HEK293 (cell line): Measurements from ENCODE around the gene MAT2A.
A peak's percentile ranks its signal among the peaks of the same experiment; 100 is the strongest.

Source experiments
- BCL6B ChIP-seq: fragments of 450-650 bp; formaldehyde crosslinking; IDR thresholded peaks from 2 replicates; pipeline ENCODE4 v1.5.1; 2017; ENCODE audit warnings: missing biosample characterization, missing genetic modification characterization
- INSM2 ChIP-seq: fragments of 450-650 bp; formaldehyde crosslinking; IDR thresholded peaks from 2 replicates; pipeline ENCODE4 v1.5.1; 2016; ENCODE audit warnings: missing biosample characterization, missing genetic modification characterization
- KLF7 ChIP-seq: fragments of 450-650 bp; formaldehyde crosslinking; IDR thresholded peaks from 2 replicates; pipeline ENCODE4 v1.5.1; 2016; ENCODE audit warnings: missing biosample characterization, missing genetic modification characterization, borderline replicate concordance
- MEIS1 ChIP-seq: sonication (generic); formaldehyde crosslinking; IDR thresholded peaks from 2 replicates; pipeline ENCODE4 v1.8.1; 2022; ENCODE audit warnings: missing genetic modification reagents, mild to moderate bottlenecking, borderline replicate concordance
- SALL2 ChIP-seq: fragments of 450-650 bp; formaldehyde crosslinking; IDR thresholded peaks from 2 replicates; pipeline ENCODE4 v1.5.0; 2017; ENCODE audit warnings: missing biosample characterization, mild to moderate bottlenecking, missing genetic modification characterization, borderline replicate concordance
- SP7 ChIP-seq: fragments of 450-650 bp; formaldehyde crosslinking; IDR thresholded peaks from 2 replicates; pipeline ENCODE4 v1.5.1; 2016; ENCODE audit warnings: missing biosample characterization, missing genetic modification characterization
- TSHZ1 ChIP-seq: fragments of 450-650 bp; formaldehyde crosslinking; IDR thresholded peaks from 2 replicates; pipeline ENCODE4 v1.5.1; 2016; ENCODE audit warnings: missing biosample characterization, missing genetic modification characterization, borderline replicate concordance
- WT1 ChIP-seq: fragments of 450-650 bp; formaldehyde crosslinking; IDR thresholded peaks from 2 replicates; pipeline ENCODE4 v1.5.1; 2016; ENCODE audit warnings: missing biosample characterization, missing genetic modification characterization
- ZBTB11 ChIP-seq: fragments of 450-650 bp; formaldehyde crosslinking; conservative IDR thresholded peaks from 2 replicates; pipeline ENCODE4 v1.5.1; 2016; ENCODE audit warnings: low read depth, missing biosample characterization, missing genetic modification characterization
- ZBTB26 ChIP-seq: fragments of 450-650 bp; formaldehyde crosslinking; optimal IDR thresholded peaks from 2 replicates; pipeline ENCODE3; 2016; ENCODE audit warnings: missing biosample characterization, mild to moderate bottlenecking, missing genetic modification characterization
- ZNF112 ChIP-seq: fragments of 450-650 bp; formaldehyde crosslinking; IDR thresholded peaks from 2 replicates; pipeline ENCODE4 v1.5.0; 2017; ENCODE audit warnings: missing biosample characterization, missing genetic modification characterization
- ZNF114 ChIP-seq: fragments of 450-650 bp; formaldehyde crosslinking; IDR thresholded peaks from 2 replicates; pipeline ENCODE4 v1.5.0; 2017; ENCODE audit warnings: missing biosample characterization, missing genetic modification characterization
- ZNF19 ChIP-seq: fragments of 450-650 bp; formaldehyde crosslinking; IDR thresholded peaks from 2 replicates; pipeline ENCODE4; 2016; ENCODE audit warnings: missing biosample characterization, missing genetic modification characterization, low read depth
- ZNF354C ChIP-seq: fragments of 450-650 bp; formaldehyde crosslinking; IDR thresholded peaks from 2 replicates; pipeline ENCODE4 v1.5.1; 2016; ENCODE audit warnings: missing biosample characterization, missing genetic modification characterization, low read depth, borderline replicate concordance
- ZNF560 ChIP-seq: fragments of 450-650 bp; formaldehyde crosslinking; IDR thresholded peaks from 2 replicates; pipeline ENCODE4 v1.5.1; 2017; ENCODE audit warnings: missing biosample characterization, missing genetic modification characterization, borderline replicate concordance
- ZNF600 ChIP-seq: fragments of 450-650 bp; formaldehyde crosslinking; IDR thresholded peaks from 2 replicates; pipeline ENCODE4 v1.5.1; 2016; ENCODE audit warnings: missing biosample characterization, missing genetic modification characterization
- ZNF623 ChIP-seq: fragments of 450-650 bp; formaldehyde crosslinking; IDR thresholded peaks from 2 replicates; pipeline ENCODE4 v1.5.1; 2016; ENCODE audit warnings: missing biosample characterization, missing genetic modification characterization
- ZNF629 ChIP-seq: fragments of 450-650 bp; formaldehyde crosslinking; IDR thresholded peaks from 2 replicates; pipeline ENCODE4 v1.5.1; 2017; ENCODE audit warnings: missing biosample characterization, missing genetic modification characterization

MAT2A gene

GRCh38 chr2:85504778-85505261 is 34.1 kb upstream of the MAT2A start (continued):
- TF ChIP-seq ZBTB11 (tag by site-specific recombination) (no peak), ZNF629 (tag by site-specific recombination) (peak; percentile 51), ZNF114 (no peak), ZNF600 (tag by site-specific recombination) (peak; percentile 56), ZNF112 (tag by site-specific recombination) (no peak), SP7 (tag by site-specific recombination) (peak; percentile 75), ZBTB26 (tag by site-specific recombination) (no peak), BCL6B (no peak), SALL2 (no peak), WT1 (0 out of 2 replicates have a peak, but pooled peaks have one; percentile 43), ZNF623 (no peak), ZNF19 (tag by site-specific recombination) (no peak), MEIS1 (CRISPR knock-in tag) (no peak), KLF7 (tag by site-specific recombination) (no peak), TSHZ1 (tag by site-specific recombination) (no peak), ZNF560 (tag by site-specific recombination) (no peak), ZNF354C (tag by site-specific recombination) (no peak), INSM2 (tag by site-specific recombination) (no peak)
